Trophoblast cell (in vitro differentiated cells and primary cell): ENCODE data around the gene NFIC.

Experiments
- DNase-seq, 2 donors: peaks; one replicate each; pipeline ENCODE4 v3.0.0-alpha.2; 2016
- H2AFZ ChIP-seq: 2 replicates; pipeline ENCODE4 v1.6.1; 2013; ENCODE audit warnings: low read length, moderate library complexity, mild to moderate bottlenecking; ENCODE audit not compliant: insufficient read depth, poor library complexity
- H2AK5ac ChIP-seq: 2 replicates; pipeline ENCODE4 v1.6.1; 2013; ENCODE audit warnings: mild to moderate bottlenecking, low read length
- H2BK120ac ChIP-seq: 2 replicates; pipeline ENCODE4 v1.6.1; 2013; ENCODE audit warnings: low read length, mild to moderate bottlenecking, moderate library complexity; ENCODE audit not compliant: insufficient read depth, poor library complexity
- H2BK12ac ChIP-seq: 2 replicates; pipeline ENCODE4 v1.6.1; 2013; ENCODE audit warnings: mild to moderate bottlenecking, low read length, moderate library complexity
- H2BK5ac ChIP-seq: 2 replicates; pipeline ENCODE4 v1.6.1; 2013; ENCODE audit warnings: low read length, low read depth, moderate library complexity, mild to moderate bottlenecking; ENCODE audit not compliant: poor library complexity
- H3K14ac ChIP-seq: 2 replicates; pipeline ENCODE4 v1.6.1; 2013; ENCODE audit warnings: mild to moderate bottlenecking, low read length
- H3K18ac ChIP-seq: 2 replicates; pipeline ENCODE4 v1.6.1; 2013; ENCODE audit warnings: mild to moderate bottlenecking, low read length
- H3K23ac ChIP-seq: 2 replicates; pipeline ENCODE4 v1.6.1; 2013; ENCODE audit warnings: low read length
- H3K27ac ChIP-seq: 2 replicates; pipeline ENCODE4 v1.5.1; 2013; ENCODE audit warnings: low read depth, mild to moderate bottlenecking, inconsistent platforms, low read length, moderate library complexity
- H3K27me3 ChIP-seq: 2 replicates; pipeline ENCODE4 v1.6.1; 2013; ENCODE audit warnings: inconsistent platforms, mild to moderate bottlenecking, low read length, moderate library complexity; ENCODE audit not compliant: insufficient read depth
- H3K36me3 ChIP-seq, 2 experiments: 1 replicate in 1 of 2; 2 replicates in 1 of 2; pipeline ENCODE4 v1.6.1; 2013; ENCODE audit warnings: low read length in 2 of 2, mild to moderate bottlenecking in 2 of 2, moderate library complexity in 1 of 2; ENCODE audit not compliant: insufficient read depth in 2 of 2, control insufficient read depth in 1 of 2
- H3K4ac ChIP-seq: 2 replicates; pipeline ENCODE4 v1.6.1; 2013; ENCODE audit warnings: low read depth, mild to moderate bottlenecking, low read length, moderate library complexity
- H3K4me1 ChIP-seq, 2 experiments: 1 replicate in 1 of 2; 2 replicates in 1 of 2; pipeline ENCODE4 v1.6.1; 2013; ENCODE audit warnings: low read length in 2 of 2, mild to moderate bottlenecking in 2 of 2, moderate library complexity in 1 of 2; ENCODE audit not compliant: insufficient read depth in 2 of 2, control insufficient read depth in 1 of 2
- H3K4me2 ChIP-seq: 2 replicates; pipeline ENCODE4 v1.6.1; 2013; ENCODE audit warnings: inconsistent platforms, mild to moderate bottlenecking, low read length, moderate library complexity
- H3K4me3 ChIP-seq: 2 replicates; pipeline ENCODE4 v1.5.1; 2013; ENCODE audit warnings: mild to moderate bottlenecking, low read depth, low read length, inconsistent platforms
- H3K79me1 ChIP-seq: one replicate; pipeline ENCODE4 v1.6.1; 2013; ENCODE audit warnings: low read length
- H3K79me2 ChIP-seq: 2 replicates; pipeline ENCODE4 v1.6.1; 2013; ENCODE audit warnings: low read length, mild to moderate bottlenecking; ENCODE audit not compliant: control insufficient read depth, insufficient read depth, poor library complexity
- H3K9ac ChIP-seq: 2 replicates; pipeline ENCODE4 v1.6.1; 2013; ENCODE audit warnings: mild to moderate bottlenecking, low read length
- H3K9me3 ChIP-seq: 2 replicates; pipeline ENCODE4 v1.6.1; 2013; ENCODE audit warnings: low read depth, mild to moderate bottlenecking, control low read depth, inconsistent platforms, low read length; ENCODE audit not compliant: insufficient read depth
- H4K12ac ChIP-seq: 2 replicates; pipeline ENCODE4 v1.6.1; 2013; ENCODE audit warnings: low read depth, mild to moderate bottlenecking, low read length, moderate library complexity
- H4K8ac ChIP-seq: 2 replicates; pipeline ENCODE4 v1.6.1; 2013; ENCODE audit warnings: low read depth, mild to moderate bottlenecking, low read length, moderate library complexity
- H4K91ac ChIP-seq: one replicate; pipeline ENCODE4 v1.6.1; 2013; ENCODE audit warnings: low read depth, mild to moderate bottlenecking, low read length, moderate library complexity
- WGBS: extraction: QIAGEN DNeasy Blood & Tissue Kit; methylation state at CpG from one replicate; pipeline ENCODE4 v1.1.7; 2013; ENCODE audit warnings: missing lambda C conversion rate; ENCODE audit not compliant: insufficient read length, insufficient coverage; ENCODE audit errors: extremely low coverage; 5-methylcytosine and 5-hydroxymethylcytosine counted together

Gene NFIC

GRCh38 chr19:3465552-3465951 is 99.2 kb downstream of the NFIC start:
- H3K27ac ChIP-seq: no peak overlapping the region
- WGBS: no CpG with 5 or more reads among the region's 7 CpGs
- no peak overlapping the region for H3K23ac ChIP-seq
- no peak overlapping the region for H4K8ac ChIP-seq
- no peak overlapping the region for H2BK120ac ChIP-seq
- no peak overlapping the region for H3K4ac ChIP-seq
- no peak overlapping the region for H3K18ac ChIP-seq
- no peak overlapping the region for H2AFZ ChIP-seq
- no peaks in the 10 kb centered on the region for H3K36me3 ChIP-seq
- H4K12ac ChIP-seq: no peak overlapping the region
- H3K14ac ChIP-seq: no peak overlapping the region
- H3K4me1 ChIP-seq: no peaks in the 10 kb centered on the region
- H3K4me3 ChIP-seq: no peak overlapping the region
- peaks cover 28% of the 10 kb centered on the region for H3K27me3 ChIP-seq
- H3K9ac ChIP-seq: no peak overlapping the region
- no peaks in the 10 kb centered on the region for H3K79me2 ChIP-seq
- no peak overlapping the region for H4K91ac ChIP-seq
- no peak overlapping the region for H2BK5ac ChIP-seq
- no peak overlapping the region for H3K4me2 ChIP-seq
- no peak overlapping the region for H2BK12ac ChIP-seq
- no peak for DNase-seq
- no peaks in the 10 kb centered on the region for H3K79me1 ChIP-seq
- no peak overlapping the region for H2AK5ac ChIP-seq
- peaks cover 9% of the 10 kb centered on the region for H3K9me3 ChIP-seq

- Histone ChIP-seq H3K4me2 (no peak overlapping the region), H4K8ac (no peak overlapping the region), H2AK5ac (no peak overlapping the region), H3K79me2 (no peaks in the 10 kb centered on the region), H3K9me3 (peaks cover 9% of the 10 kb centered on the region), H2BK120ac (no peak overlapping the region), H3K27ac (no peak overlapping the region), H3K14ac (no peak overlapping the region), H3K9ac (no peak overlapping the region), H3K36me3 (no peaks in the 10 kb centered on the region), H2BK5ac (no peak overlapping the region), H3K4ac (no peak overlapping the region), H3K18ac (no peak overlapping the region), H3K79me1 (no peaks in the 10 kb centered on the region), H3K4me1 (no peaks in the 10 kb centered on the region), H2BK12ac (no peak overlapping the region), H4K91ac (no peak overlapping the region), H3K4me3 (no peak overlapping the region), H4K12ac (no peak overlapping the region), H3K23ac (no peak overlapping the region), H3K27me3 (peaks cover 28% of the 10 kb centered on the region), H2AFZ (no peak overlapping the region)
- no peak for DNase-seq
- WGBS: no CpG with 5 or more reads among the region's 9 CpGs
Measured at GRCh38 chr19:3466635-3467034, 100.3 kb downstream of the NFIC start.

GRCh38 chr19:3467437-3468198 is 101.2 kb downstream of the NFIC start:
- Histone ChIP-seq H2BK12ac (no peak overlapping the region), H2AFZ (no peak overlapping the region), H4K91ac (no peak overlapping the region), H3K9ac (no peak overlapping the region), H3K36me3 (no peaks in the 10 kb centered on the region), H3K4me1 (no peaks in the 10 kb centered on the region), H3K14ac (no peak overlapping the region), H3K79me1 (no peaks in the 10 kb centered on the region), H3K4me2 (no peak overlapping the region), H3K27ac (no peak overlapping the region), H3K27me3 (peaks cover 26% of the 10 kb centered on the region), H2BK120ac (no peak overlapping the region), H2BK5ac (no peak overlapping the region), H3K4ac (no peak overlapping the region), H4K12ac (no peak overlapping the region), H3K18ac (no peak overlapping the region), H4K8ac (no peak overlapping the region), H3K79me2 (no peaks in the 10 kb centered on the region), H2AK5ac (no peak overlapping the region), H3K4me3 (no peak overlapping the region), H3K9me3 (peaks cover 9% of the 10 kb centered on the region), H3K23ac (no peak overlapping the region)
- WGBS: no CpG with 5 or more reads among the region's 10 CpGs
- no peak for DNase-seq

- Histone ChIP-seq H3K23ac (no peak overlapping the region), H2BK5ac (no peak overlapping the region), H2BK120ac (no peak overlapping the region), H3K18ac (no peak overlapping the region), H3K79me1 (no peaks in the 10 kb centered on the region), H4K91ac (no peak overlapping the region), H3K27ac (no peak overlapping the region), H3K79me2 (no peaks in the 10 kb centered on the region), H3K9me3 (peaks cover 7% of the 10 kb centered on the region), H3K9ac (no peak overlapping the region), H3K4me1 (no peaks in the 10 kb centered on the region), H3K4me3 (no peak overlapping the region), H3K14ac (no peak overlapping the region), H4K8ac (no peak overlapping the region), H3K36me3 (no peaks in the 10 kb centered on the region), H3K27me3 (peaks cover 20% of the 10 kb centered on the region), H2AFZ (no peak overlapping the region), H3K4ac (no peak overlapping the region), H4K12ac (no peak overlapping the region), H2AK5ac (no peak overlapping the region), H2BK12ac (no peak overlapping the region), H3K4me2 (no peak overlapping the region)
- no CpG with 5 or more reads among the region's 3 CpGs for WGBS
- no peak for DNase-seq
Measured at GRCh38 chr19:3468211-3468610, 101.8 kb downstream of the NFIC start.
